PC-9 (cell line): ENCODE data around the gene TMEM11.

Source experiments
- CTCF ChIP-seq: fragments of 200-600 bp; sonication (generic); conservative IDR thresholded peaks from 2 replicates; pipeline ENCODE4 v1.6.1; 2017; ENCODE audit warnings: mixed run types, antibody characterized with exemption, mild to moderate bottlenecking, moderate library complexity
- EZH2 ChIP-seq: fragments of 200-600 bp; sonication (generic); IDR thresholded peaks from 2 replicates; pipeline ENCODE4 v1.8.0; 2017; ENCODE audit warnings: antibody characterized with exemption, low read depth

- TF ChIP-seq EZH2 (no peak), CTCF (no peak)
These were observed 52.2 kb downstream of the TMEM11 start for GRCh38 chr17:21161498-21162393.
